Psoas muscle (tissue), 8 donors: ENCODE results near the gene RNF212. TPM values are rescaled to one million over a fixed set of nuclear protein-coding genes. Genes with fewer than 3 reads are reported as not detected.

ENCODE experiments used
- ATAC-seq, 4 donors: fragments of 200-7000 bp; cut with Tn5 transposase; one replicate each; pipeline ENCODE4 v1.9.1; 2020; ENCODE audit warnings: moderate library complexity in 3 of 4, mild to moderate bottlenecking in 2 of 4
- DNase-seq, 2 donors: peaks; one replicate each; pipeline ENCODE4 v3.0.0-alpha.2; 2020
- H3K27ac ChIP-seq: fragments of 200-600 bp; one replicate; pipeline ENCODE4 v1.8.0; 2022
- H3K27me3 ChIP-seq, 3 donors: fragments of 200-600 bp in 1 of 3; one replicate each; pipeline versions ENCODE4 v1.6.1 to v1.8.0; 2013 to 2022; ENCODE audit warnings: low read length in 2 of 3, mild to moderate bottlenecking in 2 of 3, moderate library complexity in 1 of 3; ENCODE audit not compliant: insufficient read depth in 3 of 3
- H3K36me3 ChIP-seq, 2 donors: fragments of 200-600 bp in 1 of 2; one replicate each; pipeline versions ENCODE4 v1.6.1 to v1.8.0; 2013 to 2022; ENCODE audit warnings: low read depth in 1 of 2, mild to moderate bottlenecking in 1 of 2, moderate library complexity in 1 of 2; ENCODE audit not compliant: insufficient read depth in 1 of 2
- H3K4me1 ChIP-seq: fragments of 200-600 bp; one replicate; pipeline ENCODE4 v1.8.0; 2022
- H3K4me3 ChIP-seq: fragments of 200-600 bp; one replicate; pipeline ENCODE4 v1.8.0; 2022; ENCODE audit warnings: mild to moderate bottlenecking
- H3K9me3 ChIP-seq: fragments of 200-600 bp; one replicate; pipeline ENCODE4 v1.8.0; 2022
- WGBS, 3 donors: extraction: QIAGEN DNeasy Blood & Tissue Kit; methylation state at CpG; one replicate each; pipeline versions ENCODE4 v1.1.6 to v1.1.7; 2013; 5-methylcytosine and 5-hydroxymethylcytosine counted together
- intact Hi-C, 2 donors: fragments of 100-400 bp; cut with DNase I; formaldehyde crosslinking; loops; one replicate each; pipeline versions ENCODE4 v1.11.0 to v1.14.2; 2022
- polyA plus RNA-seq, 3 donors: library from polyadenylated mRNA; stranded (reverse); fragments of 200-250 nt; gene quantifications; one replicate each; pipeline ENCODE4 v1.2.3, GENCODE V29; 2013
- total RNA-seq, 4 donors: library from RNA; stranded (reverse); fragmentation: NEBNext Ultra II Directional in 2 of 4; extraction: Animal tissue kit (Norgen Biotek cat#: 25700) in 2 of 4; gene quantifications; one replicate each; pipeline versions ENCODE4 v1.2.1 to v1.2.4, GENCODE V29; 2021 to 2023
- TF ChIP-seq, protein P1 (sequence below): fragments of 200-600 bp; IDR thresholded peaks from one replicate; pipeline ENCODE4 v1.8.0; 2022; ENCODE audit warnings: antibody characterized with exemption
- donor health status: healthy with polysubstance abuse.
- donor health status: DM: no; HTN: no; CAD: no; lungs with moderate emphysema.
- donor health status: Bipolar disorder and iron deficiency.
- donor health status: healthy.
- donor health status: DM: yes; HTN: yes; CAD: no.
- donor health status: DM: no; HTN: no; CAD: no.
- donor health status: DM: no; HTN: no; CAD: no.
- donor health status: DM: yes; HTN: yes; CAD: no.

Gene RNF212
- total and polyA plus RNA-seq, 7 donors, result 0.03 to 1.5 (median 0.42) TPM

DNA sequence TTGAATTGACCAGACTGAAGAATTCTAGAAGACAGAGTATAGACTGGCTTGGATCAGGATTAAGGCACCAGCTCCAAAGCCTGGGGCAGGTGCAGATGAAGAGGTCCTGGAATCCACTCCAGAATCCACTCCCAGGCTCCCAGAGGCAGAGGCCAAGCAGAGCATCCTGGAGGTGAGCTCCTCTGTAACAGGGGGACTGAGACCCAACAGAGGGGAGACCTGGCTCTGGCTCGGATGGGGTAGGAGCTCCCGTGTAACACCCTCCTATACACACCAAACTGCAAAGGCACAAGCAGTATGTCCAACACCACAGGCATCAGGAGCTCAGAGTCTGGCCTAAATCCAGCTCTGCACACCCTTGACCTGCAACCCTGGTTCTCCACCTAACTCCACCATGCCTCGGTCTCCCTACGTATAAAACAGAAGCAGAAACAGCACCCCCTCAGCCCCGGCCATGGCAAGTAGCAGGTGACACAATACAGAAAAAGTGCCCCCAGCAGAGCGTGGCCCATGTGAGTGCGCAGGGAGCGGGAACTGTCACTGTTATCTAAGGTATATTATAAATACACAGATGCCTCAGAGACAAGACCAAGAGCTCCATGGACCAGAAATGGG lies 14.9 kb downstream of the RNF212 start:
- Histone ChIP-seq H3K4me1 (no peaks in the 10 kb centered on the region), H3K27ac (no peak overlapping the region), H3K27me3 (peaks cover 0 to 5% (median 0%) of the 10 kb centered on the region in 3 donors), H3K36me3 (no peaks in the 10 kb centered on the region), H3K9me3 (no peaks in the 10 kb centered on the region), H3K4me3 (no peak overlapping the region)
- WGBS, 3 donors, result 89 to 94% (median 94%) methylated on average over 8 of the region's 8 CpGs
- TF ChIP-seq, protein P1, sequence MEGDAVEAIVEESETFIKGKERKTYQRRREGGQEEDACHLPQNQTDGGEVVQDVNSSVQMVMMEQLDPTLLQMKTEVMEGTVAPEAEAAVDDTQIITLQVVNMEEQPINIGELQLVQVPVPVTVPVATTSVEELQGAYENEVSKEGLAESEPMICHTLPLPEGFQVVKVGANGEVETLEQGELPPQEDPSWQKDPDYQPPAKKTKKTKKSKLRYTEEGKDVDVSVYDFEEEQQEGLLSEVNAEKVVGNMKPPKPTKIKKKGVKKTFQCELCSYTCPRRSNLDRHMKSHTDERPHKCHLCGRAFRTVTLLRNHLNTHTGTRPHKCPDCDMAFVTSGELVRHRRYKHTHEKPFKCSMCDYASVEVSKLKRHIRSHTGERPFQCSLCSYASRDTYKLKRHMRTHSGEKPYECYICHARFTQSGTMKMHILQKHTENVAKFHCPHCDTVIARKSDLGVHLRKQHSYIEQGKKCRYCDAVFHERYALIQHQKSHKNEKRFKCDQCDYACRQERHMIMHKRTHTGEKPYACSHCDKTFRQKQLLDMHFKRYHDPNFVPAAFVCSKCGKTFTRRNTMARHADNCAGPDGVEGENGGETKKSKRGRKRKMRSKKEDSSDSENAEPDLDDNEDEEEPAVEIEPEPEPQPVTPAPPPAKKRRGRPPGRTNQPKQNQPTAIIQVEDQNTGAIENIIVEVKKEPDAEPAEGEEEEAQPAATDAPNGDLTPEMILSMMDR, result no peak
- ATAC-seq (no peak), DNase-seq (no peak)
- intact Hi-C loops, result no loop called here

DNA sequence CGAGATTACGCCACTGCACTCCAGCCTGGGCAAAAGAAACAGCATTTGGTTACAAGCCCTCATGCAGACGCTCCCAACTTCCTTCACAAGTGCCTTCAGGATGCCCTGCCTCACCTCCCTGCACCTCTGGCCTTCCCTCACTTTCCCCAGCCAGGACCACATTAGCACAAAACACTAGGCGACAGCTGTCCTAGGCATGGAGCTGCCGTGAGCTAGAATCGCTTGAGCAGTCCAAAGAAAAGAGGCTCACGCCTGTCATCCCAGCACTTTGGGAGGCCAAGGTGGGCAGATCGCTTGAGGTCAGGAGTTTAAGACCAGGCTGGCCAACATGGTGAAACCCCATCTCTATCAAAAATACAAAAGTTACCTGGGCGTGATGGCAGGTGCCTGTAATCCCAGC lies 15.8 kb downstream of the RNF212 start:
- Histone ChIP-seq H3K27ac (no peak overlapping the region), H3K36me3 (no peaks in the 10 kb centered on the region), H3K4me1 (no peaks in the 10 kb centered on the region), H3K4me3 (no peak overlapping the region), H3K9me3 (no peaks in the 10 kb centered on the region), H3K27me3 (peaks cover 0 to 5% (median 0%) of the 10 kb centered on the region in 3 donors)
- intact Hi-C loops, result no loop called here
- no peak for ATAC-seq
- TF ChIP-seq, protein P1, result no peak
- no peak for DNase-seq
- WGBS, 3 donors, result 84 to 90% (median 89%) methylated on average over 9 of the region's 9 CpGs

DNA sequence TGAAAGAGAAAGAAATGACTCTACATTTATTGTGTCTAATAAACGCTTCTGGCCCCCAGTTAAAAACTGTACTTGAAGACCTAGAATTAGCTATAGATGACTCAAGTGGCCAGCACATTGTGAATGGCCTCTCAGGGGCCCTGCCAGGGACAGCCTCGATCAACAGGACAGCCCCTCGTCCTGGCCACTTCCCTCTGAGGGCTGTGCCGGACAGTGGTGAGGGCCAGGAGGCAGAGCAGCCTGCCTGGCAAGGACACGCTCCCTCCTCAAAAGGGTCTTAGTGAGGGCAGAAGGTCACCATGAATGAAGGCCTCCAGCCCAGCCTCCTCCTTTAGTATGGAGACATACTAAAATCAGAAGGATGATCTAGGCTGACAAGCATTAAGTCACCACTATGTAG lies 16.5 kb downstream of the RNF212 start:
- TF ChIP-seq, protein P1, result no peak
- Histone ChIP-seq H3K4me3 (no peak overlapping the region), H3K27me3 (peaks cover 0 to 5% (median 0%) of the 10 kb centered on the region in 3 donors), H3K4me1 (no peaks in the 10 kb centered on the region), H3K9me3 (no peaks in the 10 kb centered on the region), H3K36me3 (no peaks in the 10 kb centered on the region), H3K27ac (no peak overlapping the region)
- WGBS, 3 donors, result 80 to 83% (median 83%) methylated on average over 5 of the region's 5 CpGs
- ATAC-seq (no peak), DNase-seq (no peak)
- intact Hi-C loops, result no loop called here

DNA sequence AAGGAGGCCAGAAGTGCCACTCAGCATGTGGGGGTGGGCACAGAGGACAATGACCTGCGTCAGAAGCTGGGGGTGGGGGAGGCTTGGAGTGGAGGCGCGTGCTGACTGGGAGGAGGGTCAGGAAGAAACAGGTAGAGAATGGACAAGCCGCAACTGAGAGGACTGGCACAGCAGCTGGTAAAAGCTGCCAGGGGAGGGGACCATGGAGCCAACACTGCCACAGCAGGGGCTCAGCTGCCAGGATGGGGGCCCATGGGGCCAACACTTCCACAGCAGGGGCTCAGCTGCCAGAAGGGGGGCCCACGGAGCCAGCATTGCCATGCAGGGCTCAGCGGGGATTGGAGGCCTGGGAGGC lies 19.1 kb downstream of the RNF212 start:
- TF ChIP-seq, protein P1, result no peak
- intact Hi-C loops, result no loop called here

More for the DNA sequence above, 19.1 kb downstream of the RNF212 start:
- no peak overlapping the region for H3K4me3 ChIP-seq
- DNase-seq (no peak), ATAC-seq (no peak)
- H3K27ac ChIP-seq, result no peak overlapping the region
- no peaks in the 10 kb centered on the region for H3K4me1 ChIP-seq
- peaks cover 0 to 5% (median 0%) of the 10 kb centered on the region in 3 donors for H3K27me3 ChIP-seq
- 38 to 52% (median 42%) methylated on average over 6 of the region's 6 CpGs for WGBS, 3 donors
- no peaks in the 10 kb centered on the region for H3K9me3 ChIP-seq
- no peaks in the 10 kb centered on the region for H3K36me3 ChIP-seq
